SK-MEL-5 (cell line): Measurements from ENCODE around the gene FUT6. TPM values are rescaled to one million over a fixed set of nuclear protein-coding genes. Genes with fewer than 3 reads are reported as not detected.
"Not testable (repeated sequence)": the region's sequence is repeated elsewhere in the genome, so short reads cannot be mapped to it uniquely, and the experiment has no call there.

Experiments used
- DNase-seq: peaks from one replicate; pipeline ENCODE4 v3.0.0-alpha.2; 2016; ENCODE audit warnings: low read depth, low spot score
- in situ Hi-C: cut with HindIII; loops from 2 replicates; pipeline ENCODE4 v1.10.0; 2016; ENCODE audit warnings: low sequenced_read_pairs, high pct_unique_total_duplicates, low pct_unique_long_range_greater_than_20kb
- polyA plus RNA-seq, 2 experiments: library from polyadenylated mRNA; depleted of rRNA; stranded (reverse); fragments of >200 nt; gene quantifications; 2 replicates each; pipeline ENCODE4 v1.2.3, GENCODE V29; 2015
- total RNA-seq: library from RNA; depleted of rRNA; stranded (reverse); fragments of >200 nt; shearing (Covaris generic); gene quantifications from 2 replicates; pipeline ENCODE4 v1.2.3, GENCODE V29; 2014; rRNA removed

FUT6 gene, protein sequence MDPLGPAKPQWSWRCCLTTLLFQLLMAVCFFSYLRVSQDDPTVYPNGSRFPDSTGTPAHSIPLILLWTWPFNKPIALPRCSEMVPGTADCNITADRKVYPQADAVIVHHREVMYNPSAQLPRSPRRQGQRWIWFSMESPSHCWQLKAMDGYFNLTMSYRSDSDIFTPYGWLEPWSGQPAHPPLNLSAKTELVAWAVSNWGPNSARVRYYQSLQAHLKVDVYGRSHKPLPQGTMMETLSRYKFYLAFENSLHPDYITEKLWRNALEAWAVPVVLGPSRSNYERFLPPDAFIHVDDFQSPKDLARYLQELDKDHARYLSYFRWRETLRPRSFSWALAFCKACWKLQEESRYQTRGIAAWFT
- total RNA-seq: not detected in 2 replicates
- 0.39 TPM in 1 of 2 replicates, not detected in the other for polyA plus RNA-seq (2015; cell fraction: cytosol; rRNA removed)
- not detected in 2 replicates for polyA plus RNA-seq (2015; cell fraction: nucleus; rRNA removed)

DNA sequence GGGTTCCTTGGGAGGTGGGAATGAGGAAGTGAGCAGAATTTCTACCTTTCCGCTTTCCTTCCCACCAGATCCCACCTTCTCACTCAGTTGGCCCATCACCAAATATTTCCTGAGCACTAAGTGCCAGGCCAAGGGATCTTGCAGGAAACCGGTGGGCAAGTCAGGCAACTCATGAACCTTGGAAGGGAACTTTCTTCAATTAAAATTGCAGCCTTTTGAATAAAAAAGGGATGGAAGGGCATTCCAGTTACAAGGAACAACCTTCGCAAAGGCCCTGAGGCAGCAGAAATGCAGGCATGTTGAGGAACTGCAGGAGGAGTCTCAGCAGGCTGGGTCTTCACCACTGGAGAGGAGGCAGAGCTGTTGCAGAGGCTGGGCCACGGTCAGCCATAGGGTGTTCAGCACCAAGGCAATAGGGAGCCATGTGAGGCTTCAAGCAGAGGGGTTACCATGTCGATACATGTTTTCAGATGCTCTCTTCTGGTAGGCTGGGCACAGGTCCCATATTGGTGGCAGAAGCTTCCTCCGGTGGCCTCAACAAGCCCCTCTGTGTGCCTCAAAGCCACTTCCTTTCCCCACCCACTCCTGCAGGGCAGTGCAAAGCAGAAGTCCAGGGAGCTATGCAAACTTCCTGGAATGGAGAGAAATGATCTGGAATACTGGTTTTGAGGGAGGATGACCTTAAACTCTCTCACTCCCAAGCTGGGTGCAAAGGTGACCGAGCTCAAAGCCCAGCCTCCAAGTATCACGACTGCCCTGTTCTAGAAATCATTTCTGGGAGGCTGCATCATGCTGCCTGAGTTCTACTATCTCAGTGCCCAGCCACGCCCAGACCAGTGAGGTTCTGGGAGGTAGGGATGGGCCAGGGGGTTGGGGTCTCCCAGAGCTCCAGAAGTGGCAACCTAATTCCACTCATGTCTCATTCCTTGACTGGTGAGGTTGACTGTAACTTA is at the start of gene FUT6:
Gene FUT6 (minus strand): TSS at position 638 of the 953 bp plus-strand sequence. CDS start 7,135 bp downstream, outside the sequence.
- no peak for DNase-seq
- in situ Hi-C loops: no loop called here

DNA sequence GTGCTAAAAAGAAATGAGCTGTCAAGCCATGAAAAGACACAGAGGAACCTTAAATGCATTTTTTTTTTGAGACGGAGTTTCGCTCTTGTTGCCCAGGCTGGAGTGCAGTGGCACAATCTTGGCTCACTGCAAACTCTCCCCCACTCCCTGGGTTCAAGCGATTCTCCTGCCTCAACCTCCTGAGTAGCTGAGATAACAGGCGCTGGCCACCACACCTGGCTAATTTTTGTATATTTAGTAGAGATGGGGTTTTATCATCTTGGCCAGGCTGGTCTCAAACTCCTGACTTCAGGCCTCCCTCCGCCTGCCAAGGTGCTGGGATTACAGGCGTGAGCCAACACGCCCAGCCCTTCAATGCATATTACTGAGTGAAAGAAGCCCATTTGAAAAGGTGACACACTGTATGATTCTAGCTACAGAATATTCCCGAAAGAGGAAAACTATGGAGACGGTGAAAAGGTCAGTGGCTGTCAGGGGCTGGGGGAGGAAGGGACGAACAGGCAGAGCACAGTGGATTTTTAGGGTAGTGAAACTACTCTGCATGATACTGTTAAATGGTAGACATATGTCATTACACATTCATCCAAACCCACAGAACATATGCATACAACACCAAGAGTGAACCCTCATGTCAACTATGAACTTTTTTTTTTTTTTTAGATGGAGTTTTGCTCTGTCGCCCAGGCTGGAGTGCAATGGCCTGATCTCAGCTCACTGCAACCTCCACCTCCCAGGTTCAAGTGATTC is 44.7 kb upstream of the FUT6 start:
- in situ Hi-C loops: not testable (repeated sequence)

DNA sequence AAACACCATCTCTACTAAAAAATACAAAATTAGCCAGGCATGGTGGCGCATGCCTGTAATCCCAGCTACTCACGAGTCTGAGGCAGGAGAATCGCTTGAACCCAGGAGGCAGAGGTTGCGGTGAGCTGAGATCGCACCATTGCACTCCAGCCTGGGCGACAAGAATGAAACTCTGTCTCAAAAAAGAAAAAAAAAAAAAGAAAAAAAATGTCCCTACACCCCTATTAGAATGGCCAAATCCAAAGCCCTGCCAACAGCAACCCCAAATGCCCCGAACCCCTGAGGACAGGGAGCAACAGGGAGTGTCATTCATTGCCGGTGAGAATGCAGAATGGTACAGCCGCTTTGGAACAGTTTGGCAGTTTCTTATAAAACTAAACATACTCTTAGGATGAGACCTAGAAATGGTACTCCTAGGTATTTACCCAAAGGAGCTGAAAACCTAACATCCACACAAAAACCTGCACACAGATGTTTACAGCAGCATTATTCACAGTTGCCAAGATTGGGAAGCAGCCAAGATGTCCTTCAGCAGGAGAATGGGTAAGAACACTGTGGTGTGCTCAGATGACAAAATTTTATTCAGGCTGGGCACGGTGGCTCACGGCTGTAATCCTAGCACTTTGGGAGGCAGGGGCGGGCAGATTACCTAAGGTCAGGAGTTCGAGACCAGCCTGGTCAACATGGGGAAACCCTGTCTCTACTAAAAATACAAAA is 43.8 kb upstream of the FUT6 start:
- DNase-seq, in situ Hi-C loops: not testable (repeated sequence)

More for the DNA sequence above, 44.7 kb upstream of the FUT6 start:
- not testable (repeated sequence) for DNase-seq

DNA sequence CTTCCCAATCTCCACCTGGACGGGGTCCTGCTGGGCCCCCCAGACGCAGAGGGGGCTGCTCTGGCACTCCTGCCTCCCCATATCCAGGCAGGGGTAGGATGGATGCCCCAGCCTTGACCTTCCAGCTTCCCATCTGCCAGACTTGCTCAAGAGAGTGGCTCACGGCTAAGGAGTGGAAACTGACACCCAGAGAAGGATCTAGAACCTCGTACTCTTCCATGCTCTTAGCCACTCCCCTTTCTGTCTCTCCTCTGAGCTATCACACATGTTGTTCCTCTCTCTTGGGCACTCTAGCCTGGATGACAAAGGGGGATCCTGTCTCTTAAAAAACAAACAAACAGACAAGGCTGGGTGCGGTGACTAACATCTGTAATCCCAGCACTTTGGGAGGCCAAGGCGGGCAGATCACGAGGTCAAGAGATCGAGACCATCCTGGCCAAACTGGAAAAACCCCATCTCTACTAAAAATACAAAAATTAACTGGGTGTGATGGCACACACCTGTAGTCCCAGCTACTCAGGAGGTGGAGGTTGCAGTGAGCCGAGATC is 43.0 kb upstream of the FUT6 start:
- in situ Hi-C loops: no loop called here
- no peak for DNase-seq

DNA sequence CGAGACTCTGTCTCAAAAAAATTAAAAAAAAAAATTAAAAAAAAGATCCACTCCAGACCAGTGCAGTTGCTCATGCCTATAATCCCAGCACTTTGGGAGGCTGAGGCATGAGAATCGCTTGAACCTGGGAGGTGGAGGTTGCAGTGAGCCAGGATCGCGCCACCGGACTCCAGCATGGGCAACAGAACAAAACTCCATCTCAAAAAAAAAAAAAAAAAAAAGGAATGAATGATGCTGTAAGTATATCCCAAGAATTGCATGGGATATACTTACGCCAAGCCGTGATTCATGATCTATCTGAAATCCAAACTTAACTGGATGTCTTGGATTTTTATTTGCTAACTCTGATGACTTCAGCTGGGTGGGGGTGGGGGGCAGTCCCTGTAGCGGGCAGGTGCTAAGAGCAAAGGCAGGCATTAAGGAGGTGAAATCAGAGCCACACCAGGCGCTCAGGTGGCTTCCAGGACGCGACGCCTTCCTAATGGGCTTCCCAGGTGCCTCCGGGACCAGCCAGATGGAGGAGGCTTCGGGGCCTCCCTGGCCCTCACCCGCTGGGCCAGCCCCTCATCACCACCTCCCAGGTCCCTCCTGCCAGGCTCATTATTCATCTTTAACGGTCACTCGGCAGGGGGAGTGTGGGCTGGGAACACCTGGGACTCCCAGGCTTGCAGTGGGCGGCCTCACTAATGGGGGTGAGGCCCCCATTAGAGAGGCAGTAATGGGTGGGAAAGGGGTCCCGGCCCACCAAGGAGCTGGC is 42.2 kb upstream of the FUT6 start:
- in situ Hi-C loops: no loop called here
- DNase-seq: no peak

DNA sequence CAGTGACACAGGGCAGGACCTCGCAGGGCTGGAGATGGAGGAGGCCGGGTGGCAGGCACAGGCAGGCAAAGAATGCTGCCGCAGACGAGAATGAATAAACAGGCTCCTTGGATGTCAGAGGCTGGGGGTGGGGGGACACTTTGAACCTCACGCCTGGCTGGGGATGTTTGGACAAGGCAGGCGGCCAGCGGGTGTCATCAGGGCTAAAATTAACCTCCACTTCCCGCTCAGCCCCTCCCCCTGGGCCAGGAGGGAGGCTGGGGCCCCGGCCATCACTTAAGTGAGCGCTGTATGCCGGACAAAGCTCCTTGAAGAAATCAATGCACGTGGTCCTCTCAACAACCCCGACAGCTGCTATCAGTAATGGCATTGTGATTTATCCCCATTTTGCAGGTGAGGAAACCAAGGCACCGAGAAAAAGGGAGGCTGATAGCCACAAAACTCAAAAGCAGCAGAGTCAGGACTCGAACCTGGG is 41.1 kb upstream of the FUT6 start:
- in situ Hi-C loops: no loop called here
- no peak for DNase-seq

DNA sequence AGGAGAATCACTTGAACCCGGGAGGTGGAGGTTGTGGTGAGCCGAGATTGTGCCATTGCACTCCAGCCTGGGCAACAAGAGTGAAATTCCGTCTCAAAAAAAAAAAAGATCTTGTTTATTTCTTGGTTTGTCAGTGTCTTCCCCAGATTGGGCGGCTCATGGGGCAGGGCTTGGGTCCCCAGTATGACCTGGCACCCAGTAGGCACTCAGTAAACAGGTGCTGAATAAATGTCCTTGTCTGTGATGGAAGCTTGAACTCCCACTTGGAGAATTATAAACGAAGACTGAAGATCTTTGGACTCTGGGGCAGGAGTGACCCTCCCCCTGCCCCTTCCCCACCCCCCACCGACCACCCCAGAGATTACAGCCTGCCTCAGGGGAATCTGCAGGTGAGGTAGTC is 40.7 kb upstream of the FUT6 start:
- DNase-seq: no peak
- in situ Hi-C loops: no loop called here

DNA sequence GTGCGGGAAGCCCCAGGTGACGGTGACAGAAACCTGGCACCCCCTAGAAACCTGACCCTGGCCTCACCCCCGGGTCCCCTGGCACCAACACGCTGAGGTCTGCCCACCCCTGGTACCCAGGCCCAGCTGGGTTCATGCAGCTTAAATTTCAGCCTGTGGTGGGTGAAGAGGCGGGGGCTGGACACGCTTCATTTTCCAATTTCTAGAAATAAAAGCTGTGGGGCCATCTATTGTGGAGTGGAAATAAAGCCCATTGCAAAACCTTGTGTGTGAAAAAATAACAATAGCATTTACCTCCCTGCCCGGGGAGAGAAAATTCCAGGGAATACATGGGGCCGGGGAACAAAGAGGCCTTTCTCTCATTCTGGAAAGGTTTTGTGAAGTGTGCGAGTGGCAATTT is 38.4 kb upstream of the FUT6 start:
- no peak for DNase-seq
- in situ Hi-C loops: no loop called here

DNA sequence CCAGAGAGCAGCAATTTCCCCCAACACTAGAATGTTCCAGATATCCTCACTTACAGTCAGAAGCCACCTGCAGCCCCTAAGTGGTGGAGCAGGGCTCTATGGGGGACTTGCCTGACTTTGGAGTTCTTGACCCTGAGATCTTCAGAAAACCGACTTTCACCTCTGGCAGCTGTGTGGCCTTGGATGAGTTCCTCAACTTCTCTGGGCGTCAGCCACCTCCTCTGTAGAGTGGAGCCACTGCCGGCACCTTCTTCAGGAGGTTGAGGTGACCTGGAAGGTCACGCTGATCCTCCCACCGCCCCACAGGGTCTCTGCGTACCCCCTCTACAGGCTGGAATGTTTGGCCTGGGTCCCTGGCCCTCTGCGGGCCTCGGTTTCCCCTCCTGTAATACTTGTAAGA is 37.9 kb upstream of the FUT6 start:
- no peak for DNase-seq
- in situ Hi-C loops: no loop called here

DNA sequence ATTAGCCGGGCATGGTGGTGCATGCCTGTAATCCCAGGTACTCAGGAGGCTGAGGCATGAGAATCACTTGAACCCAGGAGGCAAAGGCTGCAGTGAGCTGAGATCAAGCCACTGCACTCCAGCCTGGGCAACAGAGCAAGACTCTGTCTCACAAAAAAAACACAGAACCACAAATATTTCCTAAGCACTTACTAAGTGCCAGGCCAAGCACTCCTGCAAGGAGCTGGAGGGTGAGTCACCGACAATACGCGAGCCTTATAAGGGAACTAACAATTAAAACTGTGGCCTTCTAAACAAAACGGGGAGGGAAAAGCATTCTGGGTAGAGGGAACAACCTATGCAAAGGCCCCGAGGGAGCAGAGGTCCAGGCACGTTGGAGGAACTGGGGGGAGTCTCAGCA is 35.0 kb upstream of the FUT6 start:
- in situ Hi-C loops: not testable (repeated sequence)

DNA sequence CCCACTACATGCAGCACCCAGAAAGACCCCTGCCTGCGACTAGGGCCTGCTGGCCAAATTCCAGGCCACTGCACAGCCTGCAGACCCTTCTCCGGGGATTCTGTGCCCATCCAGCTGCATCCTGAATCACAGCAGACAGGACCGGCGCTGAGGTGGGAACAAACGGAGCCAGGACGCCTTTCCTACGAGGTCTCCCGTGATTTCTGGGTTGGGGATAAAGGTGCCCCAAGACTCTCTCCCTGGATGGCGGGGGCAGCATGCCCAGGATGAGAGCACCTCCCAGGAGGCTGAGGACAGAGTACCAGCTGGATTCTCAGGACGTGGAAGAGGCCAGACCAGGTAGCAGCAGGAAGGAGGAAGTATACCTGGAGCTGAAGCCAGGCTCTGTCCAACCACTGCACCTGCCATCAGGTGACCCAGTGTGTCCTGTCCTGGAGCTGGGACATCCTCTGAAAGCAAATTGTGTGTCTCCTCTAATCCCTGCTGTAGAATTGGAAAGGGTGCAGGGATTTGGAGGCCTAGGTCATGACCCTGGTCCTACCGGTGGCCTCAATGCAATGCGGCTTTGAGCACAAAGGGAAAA is 34.2 kb upstream of the FUT6 start:
- in situ Hi-C loops: no loop called here

More for the DNA sequence above, 35.0 kb upstream of the FUT6 start:
- not testable (repeated sequence) for DNase-seq

DNA sequence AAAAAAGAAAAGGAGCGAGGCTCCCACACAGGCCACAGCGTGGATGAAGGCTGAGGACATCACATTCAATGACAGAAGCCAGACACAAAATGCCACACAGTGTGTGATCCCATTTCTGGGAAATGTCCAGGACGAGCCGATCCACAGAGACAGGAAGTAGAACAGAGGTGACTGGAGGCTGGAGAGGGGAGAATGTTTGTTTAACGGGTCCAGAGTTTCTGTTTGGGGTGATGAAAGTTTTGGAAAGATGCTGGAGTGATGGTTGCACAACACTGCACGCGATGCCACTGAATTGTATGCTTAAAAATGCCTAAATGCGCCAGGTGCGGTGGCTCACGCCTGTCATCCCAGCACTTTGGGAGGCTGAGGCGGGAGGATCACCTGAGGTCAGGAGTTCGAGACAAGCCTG is 31.5 kb upstream of the FUT6 start:
- in situ Hi-C loops: no loop called here
- DNase-seq: no peak

More for the DNA sequence above, 34.2 kb upstream of the FUT6 start:
- DNase-seq: no peak

DNA sequence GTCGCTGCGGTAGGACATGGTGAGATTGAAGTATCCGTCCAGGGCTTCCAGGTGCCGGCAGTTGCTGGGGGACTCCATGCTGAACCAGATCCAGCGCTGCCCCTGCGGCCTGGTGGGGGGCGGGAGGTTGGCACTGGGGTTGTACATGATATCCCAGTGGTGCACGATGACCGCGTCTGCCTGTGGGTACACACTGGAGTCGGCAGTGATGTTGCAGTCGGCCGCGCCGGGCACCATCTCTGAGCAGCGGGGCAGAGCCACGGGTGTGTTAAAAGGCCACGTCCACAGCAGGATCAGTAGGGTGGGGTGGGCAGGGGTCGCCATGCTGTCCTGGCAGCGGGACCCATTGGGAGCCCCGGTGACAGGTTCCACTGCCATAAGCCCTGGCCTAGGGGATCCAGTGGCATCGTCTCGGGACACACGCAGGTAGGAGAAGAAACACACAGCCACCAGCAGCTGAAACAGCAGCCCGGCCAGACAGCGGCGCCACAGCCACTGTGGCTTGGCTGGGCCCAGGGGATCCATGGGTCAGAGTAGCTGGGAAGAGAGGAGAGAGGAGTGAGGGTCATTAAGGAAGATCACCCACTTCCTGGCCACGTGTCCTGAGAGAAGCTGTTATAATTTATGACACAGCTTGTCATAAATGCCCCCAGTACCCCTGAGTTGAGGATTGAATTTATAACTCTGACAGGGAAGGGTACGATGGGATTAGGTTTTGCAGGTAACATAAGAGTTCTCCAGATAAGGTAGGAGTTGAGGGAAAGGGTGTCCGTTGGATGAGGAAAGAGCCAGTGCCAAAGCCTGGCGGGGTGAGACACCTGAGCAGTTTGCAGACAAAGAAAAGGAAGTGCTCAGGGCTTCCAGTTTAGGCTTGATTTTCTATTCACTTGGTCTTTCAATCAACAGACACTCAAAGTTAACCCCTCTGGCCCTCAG is 28.0 kb upstream of the FUT6 start:
- in situ Hi-C loops: no loop called here
- DNase-seq: no peak

DNA sequence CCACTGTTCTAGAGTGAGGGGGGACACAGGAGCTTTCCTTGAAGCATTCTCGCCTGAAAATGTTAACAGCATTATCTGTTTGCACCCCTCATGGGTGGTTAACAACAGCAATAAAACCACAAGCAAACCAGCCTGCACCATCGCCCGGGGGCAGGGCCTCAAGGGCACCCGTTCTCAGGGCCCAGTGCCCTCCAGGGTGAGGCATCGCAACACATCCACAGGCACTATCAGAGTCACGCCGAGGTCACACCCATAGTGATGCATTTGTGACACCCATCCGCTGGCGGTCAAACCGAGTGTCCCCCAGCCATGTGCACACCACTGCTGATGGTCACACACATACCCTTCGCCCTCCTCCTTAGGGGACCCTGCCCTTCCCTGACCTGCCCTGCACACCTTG is 26.3 kb upstream of the FUT6 start:
- in situ Hi-C loops: no loop called here
- no peak for DNase-seq
